Astrocyte (in vitro differentiated cells and primary cell): ENCODE measurements around the gene MYO3B. TPM values are rescaled to one million over a fixed set of nuclear protein-coding genes. Genes with fewer than 3 reads are reported as not detected.

Source experiments
- DNase-seq: peaks from one replicate; pipeline ENCODE4 v3.0.0-alpha.2; 2010; ENCODE audit warnings: low read depth
- FAIRE-seq: peaks from 2 replicates; lab custom pipeline; 2011; peaks lifted over from hg19 to GRCh38; lab: Jason Lieb, UNC
- H2AFZ ChIP-seq: 2 replicates; pipeline ENCODE4 v1.6.0; 2012; ENCODE audit warnings: low read depth, low read length, inconsistent platforms
- H3K27ac ChIP-seq: 2 replicates; pipeline ENCODE4 v1.5.1; 2011; ENCODE audit warnings: low read depth, low read length, inconsistent platforms
- H3K27me3 ChIP-seq: 2 replicates; pipeline ENCODE4 v1.6.0; 2011; ENCODE audit warnings: low read length, inconsistent platforms; ENCODE audit not compliant: insufficient read depth
- H3K36me3 ChIP-seq: 2 replicates; pipeline ENCODE4 v1.5.1; 2011; ENCODE audit warnings: low read length, inconsistent platforms; ENCODE audit not compliant: insufficient read depth
- H3K4me1 ChIP-seq: 2 replicates; pipeline ENCODE4 v1.5.1; 2011; ENCODE audit warnings: low read length, inconsistent platforms; ENCODE audit not compliant: insufficient read depth
- H3K4me2 ChIP-seq: 2 replicates; pipeline ENCODE4 v1.6.0; 2012; ENCODE audit warnings: low read length, inconsistent platforms
- H3K4me3 ChIP-seq: 2 replicates; pipeline ENCODE4 v1.5.1; 2011; ENCODE audit warnings: low read depth, mild to moderate bottlenecking, low read length, inconsistent platforms; ENCODE audit not compliant: insufficient read depth
- H3K79me2 ChIP-seq: 2 replicates; pipeline ENCODE4 v1.6.0; 2012; ENCODE audit warnings: mild to moderate bottlenecking, low read length, inconsistent platforms; ENCODE audit not compliant: insufficient read depth
- H3K9ac ChIP-seq: 2 replicates; pipeline ENCODE4 v1.6.0; 2012; ENCODE audit warnings: mild to moderate bottlenecking, low read length, inconsistent platforms
- H3K9me3 ChIP-seq: 2 replicates; pipeline ENCODE4 v1.5.1; 2012; ENCODE audit warnings: low read depth, mild to moderate bottlenecking, low read length, inconsistent platforms; ENCODE audit not compliant: insufficient read depth
- H4K20me1 ChIP-seq: 2 replicates; pipeline ENCODE4 v1.6.0; 2012; ENCODE audit warnings: low read length, inconsistent platforms; ENCODE audit not compliant: insufficient read depth
- H3K27ac Mint-ChIP-seq: one replicate; pipeline ENCODE4 v1.8.0; 2021; ENCODE audit warnings: mild to moderate bottlenecking, mixed read lengths; ENCODE audit not compliant: unreplicated experiment
- H3K27me3 Mint-ChIP-seq: one replicate; pipeline ENCODE4 v1.8.0; 2021; ENCODE audit warnings: low read depth, mixed read lengths; ENCODE audit not compliant: unreplicated experiment
- H3K36me3 Mint-ChIP-seq: one replicate; pipeline ENCODE4 v1.8.0; 2021; ENCODE audit warnings: low read depth, mixed read lengths; ENCODE audit not compliant: unreplicated experiment
- H3K4me1 Mint-ChIP-seq: one replicate; pipeline ENCODE4 v1.8.0; 2021; ENCODE audit warnings: low read depth, mixed read lengths; ENCODE audit not compliant: unreplicated experiment
- H3K4me3 Mint-ChIP-seq: one replicate; pipeline ENCODE4 v1.8.0; 2021; ENCODE audit warnings: mild to moderate bottlenecking, moderate library complexity, mixed read lengths; ENCODE audit not compliant: unreplicated experiment
- H3K9me3 Mint-ChIP-seq: one replicate; pipeline ENCODE4 v1.8.0; 2021; ENCODE audit warnings: mild to moderate bottlenecking, mixed read lengths; ENCODE audit not compliant: unreplicated experiment
- CTCF ChIP-seq: IDR thresholded peaks from 2 replicates; pipeline ENCODE4 v1.5.1; 2011; ENCODE audit warnings: low read depth, mild to moderate bottlenecking, inconsistent platforms, low read length, moderate library complexity; ENCODE audit not compliant: insufficient read depth
- EZH2 ChIP-seq: IDR thresholded peaks from 2 replicates; pipeline ENCODE4 v1.6.1; 2012; ENCODE audit warnings: mild to moderate bottlenecking, low read length, inconsistent platforms; ENCODE audit not compliant: insufficient read depth
- total RNA-seq: library from RNA; stranded (reverse); gene quantifications from 2 replicates; pipeline ENCODE4 v1.2.1, GENCODE V29; 2021

MYO3B gene
- total RNA-seq, 1 donor from 2014 or later: not detected

GRCh38 chr2:170340693-170341068 is 162.7 kb downstream of the MYO3B start:
- no peaks in the 10 kb centered on the region for H3K4me1 ChIP-seq
- Mint-ChIP-seq H3K9me3 (no peaks in the 10 kb centered on the region), H3K4me1 (no peaks in the 10 kb centered on the region), H3K27ac (no peak overlapping the region), H3K36me3 (no peaks in the 10 kb centered on the region), H3K4me3 (no peak overlapping the region), H3K27me3 (peaks cover 2% of the 10 kb centered on the region)
- no peak for DNase-seq
- no peak overlapping the region for H2AFZ ChIP-seq
- H3K36me3 ChIP-seq: no peaks in the 10 kb centered on the region
- H3K27ac ChIP-seq: no peak overlapping the region
- no peak for TF ChIP-seq EZH2
- TF ChIP-seq CTCF: no peak
- H4K20me1 ChIP-seq: no peaks in the 10 kb centered on the region
- no peak overlapping the region for H3K4me2 ChIP-seq
- no peak overlapping the region for H3K9ac ChIP-seq
- no peaks in the 10 kb centered on the region for H3K79me2 ChIP-seq
- no peak for FAIRE-seq
- H3K9me3 ChIP-seq: no peaks in the 10 kb centered on the region
- H3K4me3 ChIP-seq: no peak overlapping the region
- H3K27me3 ChIP-seq: no peaks in the 10 kb centered on the region

GRCh38 chr2:170341684-170342623 is 164.0 kb downstream of the MYO3B start:
- no peak overlapping the region for H3K9ac ChIP-seq
- TF ChIP-seq CTCF (no peak), EZH2 (no peak)
- no peak for DNase-seq
- H3K79me2 ChIP-seq: no peaks in the 10 kb centered on the region
- no peaks in the 10 kb centered on the region for H3K9me3 Mint-ChIP-seq
- H2AFZ ChIP-seq: no peak overlapping the region
- no peak for FAIRE-seq
- H3K9me3 ChIP-seq: no peaks in the 10 kb centered on the region
- no peak overlapping the region for H3K27ac ChIP-seq
- no peaks in the 10 kb centered on the region for H3K36me3 ChIP-seq
- no peaks in the 10 kb centered on the region for H3K4me1 Mint-ChIP-seq
- H3K4me3 Mint-ChIP-seq: no peak overlapping the region
- H3K27ac Mint-ChIP-seq: no peak overlapping the region
- no peak overlapping the region for H3K4me2 ChIP-seq
- H3K4me1 ChIP-seq: no peaks in the 10 kb centered on the region
- H3K27me3 Mint-ChIP-seq: peaks cover 2% of the 10 kb centered on the region
- no peaks in the 10 kb centered on the region for H3K27me3 ChIP-seq
- no peaks in the 10 kb centered on the region for H3K36me3 Mint-ChIP-seq
- no peak overlapping the region for H3K4me3 ChIP-seq
- no peaks in the 10 kb centered on the region for H4K20me1 ChIP-seq
